HG03575 (cell line): ENCODE results near the gene TMEM202.

Experiments
- ATAC-seq: cut with Tn5 transposase; IDR thresholded peaks from one replicate; pipeline ENCODE4 v1.9.1; 2021; ENCODE audit not compliant: unreplicated experiment, insufficient number of reproducible peaks, low FRiP score; ENCODE audit errors: extremely low read depth

TMEM202 gene

GRCh38 chr15:72456684-72457083 is 58.6 kb downstream of the TMEM202 start:
- no peak for ATAC-seq
